IPS-15b (cell line): Measurements from ENCODE around the gene TIMP3.

ENCODE experiments used
- H3K27me3 ChIP-seq: one replicate; pipeline ENCODE4 v1.6.1; 2013; ENCODE audit warnings: low read length; ENCODE audit not compliant: control insufficient read depth, insufficient read depth
- H3K36me3 ChIP-seq: one replicate; pipeline ENCODE4 v1.6.1; 2013; ENCODE audit warnings: low read length; ENCODE audit not compliant: control insufficient read depth, insufficient read depth
- H3K4me1 ChIP-seq: one replicate; pipeline ENCODE4 v1.6.1; 2013; ENCODE audit warnings: mild to moderate bottlenecking, low read length; ENCODE audit not compliant: control insufficient read depth, insufficient read depth
- H3K4me3 ChIP-seq: one replicate; pipeline ENCODE4 v1.5.1; 2013; ENCODE audit warnings: low read depth, low read length
- H3K9ac ChIP-seq: one replicate; pipeline ENCODE4 v1.6.1; 2013; ENCODE audit warnings: low read depth, mild to moderate bottlenecking, low read length
- H3K9me3 ChIP-seq: one replicate; pipeline ENCODE4 v1.6.1; 2013; ENCODE audit warnings: mild to moderate bottlenecking, low read length; ENCODE audit not compliant: control insufficient read depth, insufficient read depth

Gene TIMP3

DNA sequence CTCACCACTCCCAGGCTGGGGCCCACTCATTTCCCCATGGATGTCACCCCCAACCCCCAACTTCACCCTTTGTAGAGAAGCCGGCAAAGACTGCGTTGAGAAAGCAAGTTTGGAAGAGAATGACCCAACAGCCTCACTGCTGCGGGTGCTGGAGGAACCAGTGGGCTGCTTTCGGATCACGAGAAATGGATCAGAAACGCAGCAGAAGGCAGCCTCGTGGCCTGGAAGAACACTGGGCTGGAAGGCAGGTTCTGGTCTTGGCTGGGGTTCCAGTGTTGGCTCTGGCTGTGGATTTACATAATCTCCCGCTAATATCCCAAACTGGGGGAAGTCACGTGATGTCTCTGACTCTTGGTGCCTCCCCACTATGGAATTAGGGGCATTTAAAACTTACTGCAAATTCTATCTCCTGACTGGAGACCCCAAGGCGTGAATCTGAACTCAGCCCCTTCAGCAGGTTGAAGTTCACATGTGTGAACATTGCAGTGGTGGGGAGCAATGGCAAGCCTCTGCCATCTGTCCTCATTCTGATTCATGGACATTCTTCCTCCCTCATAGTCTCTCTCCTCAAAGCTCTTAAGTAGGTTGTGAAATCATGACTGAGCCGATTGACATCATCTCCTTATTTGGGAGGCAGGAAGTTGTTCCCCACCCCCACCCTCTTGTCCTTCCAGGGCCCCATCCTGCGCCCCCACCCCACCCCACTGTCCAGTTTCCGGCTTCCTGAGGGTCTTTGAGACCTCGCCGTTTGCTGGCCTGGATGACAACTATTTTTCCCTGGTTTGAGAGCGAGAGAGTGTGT, 37.0 kb upstream of the TIMP3 start:
- Histone ChIP-seq H3K9ac (no peak overlapping the region), H3K4me1 (no peaks in the 10 kb centered on the region), H3K4me3 (no peak overlapping the region), H3K9me3 (no peaks in the 10 kb centered on the region), H3K27me3 (no peaks in the 10 kb centered on the region), H3K36me3 (no peaks in the 10 kb centered on the region)

DNA sequence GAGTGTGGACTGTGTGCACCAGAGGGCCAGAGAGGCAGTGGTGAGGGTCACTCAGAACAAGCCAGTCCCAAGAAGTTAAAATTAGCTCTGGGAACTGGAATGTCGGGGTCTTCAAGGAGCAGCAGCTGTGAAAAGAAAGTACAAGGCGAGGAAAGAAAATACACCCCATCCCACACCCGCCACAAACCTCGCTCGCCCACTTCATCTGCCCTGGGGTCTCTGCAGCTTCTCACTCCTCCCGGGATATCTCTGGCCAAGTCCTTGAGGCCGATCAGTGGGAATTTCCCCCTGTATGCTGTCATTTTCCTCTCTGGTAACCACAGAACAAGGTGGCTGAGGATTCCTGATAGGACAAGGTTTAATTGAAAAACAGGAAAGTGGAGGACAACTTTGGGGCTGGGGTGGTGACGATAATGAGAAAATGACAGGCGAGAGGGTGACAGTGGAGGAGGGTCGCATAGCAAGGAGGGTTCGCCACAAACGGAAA, 36.3 kb upstream of the TIMP3 start:
- H3K4me1 ChIP-seq, result no peaks in the 10 kb centered on the region
- no peaks in the 10 kb centered on the region for H3K27me3 ChIP-seq
- H3K9ac ChIP-seq, result no peak overlapping the region
- no peak overlapping the region for H3K4me3 ChIP-seq
- no peaks in the 10 kb centered on the region for H3K36me3 ChIP-seq
- no peaks in the 10 kb centered on the region for H3K9me3 ChIP-seq

DNA sequence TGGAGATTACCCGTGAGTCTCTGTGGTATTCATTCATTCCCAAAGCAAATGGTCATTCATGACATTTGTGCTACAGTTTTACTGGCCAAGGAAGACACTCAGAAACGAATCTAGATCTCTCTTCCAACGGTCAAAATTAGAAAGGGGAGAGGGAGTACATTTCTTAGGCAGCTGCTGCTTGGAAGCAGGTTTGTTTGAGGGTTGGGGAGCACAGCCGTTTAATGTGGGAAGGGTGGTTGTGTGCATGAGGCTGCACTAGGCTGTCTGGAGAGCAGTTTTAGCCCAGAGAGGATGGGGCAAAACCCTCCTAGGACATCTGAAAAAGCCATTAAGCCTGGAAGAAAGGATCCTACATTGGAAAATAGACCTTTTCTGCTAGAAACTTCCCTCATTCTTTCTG, 29.7 kb upstream of the TIMP3 start:
- Histone ChIP-seq H3K27me3 (no peaks in the 10 kb centered on the region), H3K9me3 (no peaks in the 10 kb centered on the region), H3K36me3 (no peaks in the 10 kb centered on the region), H3K9ac (no peak overlapping the region), H3K4me3 (no peak overlapping the region), H3K4me1 (no peaks in the 10 kb centered on the region)

DNA sequence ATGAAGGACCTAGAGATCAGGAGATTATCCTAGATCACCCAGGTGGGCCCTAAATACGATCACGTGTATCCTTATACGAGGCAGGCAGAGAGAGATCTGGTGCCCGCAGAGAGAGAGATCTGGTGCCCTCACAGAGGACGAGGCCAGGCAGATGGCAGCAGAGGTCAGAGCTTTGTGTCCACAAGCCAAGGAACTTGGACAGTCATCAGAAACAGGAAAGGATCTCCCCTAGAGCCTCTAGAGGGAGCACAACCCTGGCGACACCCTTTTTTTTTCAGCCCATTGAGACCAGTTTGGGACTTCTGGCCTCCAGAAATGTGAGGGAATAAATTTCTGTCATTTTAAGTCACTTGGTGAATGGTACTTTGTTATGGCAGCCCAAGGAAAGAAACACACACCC, 25.5 kb upstream of the TIMP3 start:
- Histone ChIP-seq H3K9ac (no peak overlapping the region), H3K36me3 (no peaks in the 10 kb centered on the region), H3K4me1 (peaks cover 4% of the 10 kb centered on the region), H3K27me3 (no peaks in the 10 kb centered on the region), H3K4me3 (no peak overlapping the region), H3K9me3 (no peaks in the 10 kb centered on the region)

DNA sequence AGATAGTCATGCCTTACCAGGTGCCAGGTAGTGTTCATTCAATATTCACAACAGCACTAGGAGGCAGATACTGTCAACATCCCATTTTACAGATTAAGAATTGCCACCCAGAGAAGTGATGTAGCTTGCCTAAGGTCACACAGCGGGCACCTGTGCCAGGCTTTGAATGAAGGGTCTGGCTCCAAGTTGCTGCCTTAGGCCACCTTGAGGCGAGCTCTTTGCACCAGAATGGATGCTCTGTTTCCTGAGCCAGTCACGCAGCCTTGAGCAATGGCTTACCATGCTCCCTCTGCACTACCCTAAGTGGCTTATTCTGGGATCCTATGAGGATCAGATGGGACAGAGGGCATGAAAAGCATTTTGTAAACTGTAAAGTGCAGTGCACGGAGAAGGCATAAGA, 25.1 kb upstream of the TIMP3 start:
- Histone ChIP-seq H3K9me3 (no peaks in the 10 kb centered on the region), H3K4me3 (no peak overlapping the region), H3K4me1 (peaks cover 4% of the 10 kb centered on the region), H3K36me3 (no peaks in the 10 kb centered on the region), H3K9ac (no peak overlapping the region), H3K27me3 (no peaks in the 10 kb centered on the region)

DNA sequence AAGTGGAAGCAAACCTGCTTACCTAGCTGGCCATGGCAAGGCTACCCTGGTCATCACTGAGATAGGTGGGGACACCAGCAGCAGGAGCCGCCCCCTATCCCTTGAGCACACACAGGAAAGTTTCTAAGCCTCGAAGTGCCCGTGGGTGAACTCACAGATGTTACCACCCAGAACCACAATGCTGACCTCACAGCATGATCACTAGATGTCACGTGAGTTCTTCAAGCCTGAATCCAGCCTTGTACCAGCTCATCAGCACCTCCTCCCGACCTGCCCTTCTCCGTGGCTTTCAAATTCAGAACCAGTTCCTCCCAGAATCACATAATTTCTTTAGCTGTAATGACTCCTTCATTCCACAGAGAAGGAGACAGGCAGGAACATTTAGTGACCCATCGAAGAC, 24.7 kb upstream of the TIMP3 start:
- Histone ChIP-seq H3K9me3 (no peaks in the 10 kb centered on the region), H3K9ac (no peak overlapping the region), H3K4me3 (no peak overlapping the region), H3K36me3 (no peaks in the 10 kb centered on the region), H3K27me3 (no peaks in the 10 kb centered on the region), H3K4me1 (peaks cover 4% of the 10 kb centered on the region)

DNA sequence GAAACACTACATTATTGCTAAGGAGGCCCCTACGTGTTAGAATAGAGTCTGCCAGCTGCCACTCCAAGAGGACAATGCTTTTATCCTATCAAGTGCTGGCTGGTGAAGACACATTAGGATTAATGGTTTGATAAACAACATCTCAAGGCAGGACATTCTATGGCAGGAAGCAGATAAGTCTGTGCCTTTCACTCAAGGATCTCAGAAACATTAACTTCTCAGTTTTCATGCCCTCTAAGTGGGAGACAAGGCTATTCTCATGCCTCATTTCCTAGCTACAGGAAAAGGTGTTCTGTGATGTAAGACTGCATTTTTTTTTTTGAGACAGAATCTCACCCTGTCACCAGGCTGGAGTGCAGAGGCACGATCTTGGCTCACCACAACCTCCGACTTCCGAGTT, 23.5 kb upstream of the TIMP3 start:
- no peak overlapping the region for H3K9ac ChIP-seq
- H3K4me3 ChIP-seq, result no peak overlapping the region
- no peaks in the 10 kb centered on the region for H3K27me3 ChIP-seq
- no peaks in the 10 kb centered on the region for H3K9me3 ChIP-seq
- no peaks in the 10 kb centered on the region for H3K36me3 ChIP-seq
- H3K4me1 ChIP-seq, result peaks cover 4% of the 10 kb centered on the region

DNA sequence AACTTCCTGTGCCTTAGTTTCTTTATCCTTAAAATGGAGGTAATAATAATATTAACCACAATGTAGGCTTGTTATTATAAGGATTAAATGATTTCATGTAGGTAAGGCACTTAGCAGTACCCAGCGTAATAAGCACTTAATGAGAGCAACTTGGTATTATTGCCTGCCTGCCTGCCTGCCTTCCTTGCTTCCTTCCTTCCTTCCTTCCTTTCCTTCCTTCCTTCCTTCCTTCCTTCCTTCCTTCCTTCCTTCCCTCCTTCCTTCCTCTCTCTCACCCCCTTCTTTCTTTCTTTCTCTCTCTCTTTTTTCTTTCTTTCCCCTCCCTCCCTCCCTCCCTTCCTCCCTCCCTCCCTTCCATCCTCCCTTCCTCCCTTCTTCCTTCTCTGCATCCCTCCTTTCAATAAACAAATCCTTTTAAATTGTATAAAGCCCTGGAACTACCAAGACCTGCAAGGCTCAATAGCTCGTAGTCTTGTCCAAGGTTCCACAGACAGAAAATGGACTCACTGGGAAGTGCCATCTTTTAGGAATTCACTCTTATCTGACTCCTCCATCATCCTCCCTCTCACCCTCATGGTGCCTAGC, 20.7 kb upstream of the TIMP3 start:
- Histone ChIP-seq H3K9ac (no peak overlapping the region), H3K4me3 (no peak overlapping the region), H3K4me1 (peaks cover 4% of the 10 kb centered on the region), H3K36me3 (no peaks in the 10 kb centered on the region), H3K9me3 (no peaks in the 10 kb centered on the region), H3K27me3 (no peaks in the 10 kb centered on the region)

DNA sequence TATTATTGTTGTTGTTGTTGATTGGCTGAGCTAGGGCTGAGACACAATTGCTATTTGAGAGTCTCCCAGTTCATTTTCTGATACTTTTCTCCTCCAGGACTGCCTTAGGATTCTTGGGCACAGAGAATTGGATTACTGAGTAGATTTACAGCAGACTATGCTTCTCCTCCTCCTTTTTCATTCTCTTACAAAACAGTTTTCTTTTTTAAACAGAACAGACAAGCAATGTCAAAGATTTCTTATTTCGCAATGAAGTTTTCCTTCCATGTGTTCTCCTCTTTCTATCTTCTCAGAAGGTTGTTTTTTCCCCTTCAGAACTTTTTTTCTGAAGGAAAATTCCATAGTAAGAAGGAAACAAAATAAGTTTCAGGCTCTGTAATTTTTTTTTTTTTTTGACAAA, 19.8 kb upstream of the TIMP3 start:
- no peak overlapping the region for H3K9ac ChIP-seq
- no peak overlapping the region for H3K4me3 ChIP-seq
- peaks cover 4% of the 10 kb centered on the region for H3K4me1 ChIP-seq
- H3K36me3 ChIP-seq, result no peaks in the 10 kb centered on the region
- no peaks in the 10 kb centered on the region for H3K27me3 ChIP-seq
- no peaks in the 10 kb centered on the region for H3K9me3 ChIP-seq

DNA sequence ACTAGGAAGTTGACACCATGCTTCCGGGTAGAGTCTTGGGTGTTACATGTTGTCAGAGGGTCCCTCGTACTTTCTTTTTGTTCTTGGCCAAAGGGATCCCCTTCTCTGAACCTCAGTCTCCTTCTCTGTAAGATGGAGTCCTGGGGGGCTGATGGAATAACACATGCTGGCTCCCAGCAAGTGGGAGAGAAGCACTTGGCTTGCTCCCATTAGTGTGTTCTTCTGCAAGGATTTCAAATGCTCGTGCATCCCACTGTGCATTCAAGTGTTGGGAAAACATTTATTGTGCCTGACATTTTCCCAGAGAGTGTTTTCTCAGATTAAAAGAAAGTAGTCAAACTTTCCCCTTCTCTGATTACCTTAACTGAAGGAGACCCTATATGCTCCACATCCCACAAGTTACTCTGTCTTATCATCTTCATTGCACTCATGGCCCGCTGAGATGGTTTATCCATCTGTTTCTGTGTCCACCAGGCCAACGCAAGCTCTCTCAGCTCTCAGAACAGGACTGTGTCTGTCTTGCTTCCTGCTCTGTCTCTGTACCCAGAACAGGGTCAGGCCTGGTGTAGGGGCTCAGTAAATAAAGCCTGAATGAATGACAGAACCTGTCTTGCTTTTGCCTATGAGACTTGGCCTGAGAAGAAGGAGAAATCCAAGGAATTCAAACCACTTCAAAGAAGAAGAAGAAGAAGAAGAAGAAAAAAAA, 16.0 kb upstream of the TIMP3 start:
- Histone ChIP-seq H3K9me3 (no peaks in the 10 kb centered on the region), H3K4me3 (no peak overlapping the region), H3K4me1 (peaks cover 1% of the 10 kb centered on the region), H3K9ac (no peak overlapping the region), H3K36me3 (no peaks in the 10 kb centered on the region), H3K27me3 (no peaks in the 10 kb centered on the region)

DNA sequence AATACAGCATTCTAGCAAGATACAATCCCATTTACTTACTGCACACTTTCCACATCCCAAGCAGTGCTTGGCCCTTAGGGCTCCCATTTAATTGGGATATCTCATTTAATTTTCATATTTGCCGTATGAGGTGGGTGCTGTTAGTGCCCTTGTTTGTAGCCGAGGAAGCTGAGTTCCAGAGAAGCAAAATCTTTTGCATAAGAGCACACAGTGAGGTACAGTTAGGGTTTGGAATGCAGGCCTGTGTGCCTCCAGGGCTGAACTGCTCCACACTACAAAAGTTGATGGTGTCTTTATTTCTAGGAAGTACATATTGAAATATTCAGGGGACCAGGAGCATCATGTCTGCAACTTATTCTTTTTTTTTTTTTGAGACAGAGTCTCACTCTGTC, 15.5 kb upstream of the TIMP3 start:
- no peaks in the 10 kb centered on the region for H3K36me3 ChIP-seq
- no peaks in the 10 kb centered on the region for H3K4me1 ChIP-seq
- H3K27me3 ChIP-seq, result no peaks in the 10 kb centered on the region
- H3K9me3 ChIP-seq, result no peaks in the 10 kb centered on the region
- no peak overlapping the region for H3K9ac ChIP-seq
- no peak overlapping the region for H3K4me3 ChIP-seq
